HUDEP-2 (cell line): Measurements from ENCODE around the gene SEPTIN7.

Experiments used
- DNase-seq, 76 experiments: peaks; one replicate each; lab custom pipeline; 2025; ENCODE audit not compliant: unreplicated experiment in 76 of 76; lab: John Stamatoyannopoulos, UW

Gene SEPTIN7

GRCh38 chr7:35826751-35827150 lies 25.9 kb downstream of the SEPTIN7 start:
- DNase-seq: no peak

GRCh38 chr7:35828817-35829216 lies 28.0 kb downstream of the SEPTIN7 start:
- no peak for DNase-seq

GRCh38 chr7:35831208-35831607 lies 30.4 kb downstream of the SEPTIN7 start:
- no peak for DNase-seq

- DNase-seq: no peak
Observed at GRCh38 chr7:35839860-35840854, 39.3 kb downstream of the SEPTIN7 start.

GRCh38 chr7:35846816-35847412 lies 46.1 kb downstream of the SEPTIN7 start:
- DNase-seq: no peak

- DNase-seq: no peak
Observed at GRCh38 chr7:35848725-35849124, 47.9 kb downstream of the SEPTIN7 start.

- no peak for DNase-seq
Observed at GRCh38 chr7:35849158-35849831, 48.4 kb downstream of the SEPTIN7 start.

- DNase-seq: no peak
Observed at GRCh38 chr7:35849954-35850353, 49.1 kb downstream of the SEPTIN7 start.
